ENCODE results near the gene CALR.

The CALR gene

GRCh38 chr19:12990853-12991252 lies 52.4 kb downstream of the CALR start (continued):
- TF ChIP-seq ZNF114 (tag by site-specific recombination; IDR thresholded peaks at IDR 0.05) (no peak), ZNF248 (tag by site-specific recombination; IDR thresholded peaks at IDR 0.05) (no peak), PRDM6 (tag by site-specific recombination; IDR thresholded peaks at IDR 0.05) (no peak), ZNF37A (tag by site-specific recombination; IDR thresholded peaks at IDR 0.05) (no peak), YY2 (tag by site-specific recombination; IDR thresholded peaks at IDR 0.05) (no peak), ZSCAN4 (tag by site-specific recombination; IDR thresholded peaks at IDR 0.05) (peak; percentile 83), KLF10 (tag by site-specific recombination; IDR thresholded peaks at IDR 0.05) (no peak), EGR2 (tag by site-specific recombination; IDR thresholded peaks at IDR 0.05; ENCODE audit: low read depth) (peak; percentile 80), TCF7L2 (IDR thresholded peaks at IDR 0.05; ENCODE audit: borderline replicate concordance, low read depth, low read length) (no peak), ZNF18 (tag by site-specific recombination; IDR thresholded peaks at IDR 0.05) (no peak), SP3 (tag by site-specific recombination; IDR thresholded peaks at IDR 0.05) (no peak), ZNF624 (tag by site-specific recombination; IDR thresholded peaks at IDR 0.05) (no peak), ZNF843 (tag by site-specific recombination; IDR thresholded peaks at IDR 0.05) (no peak), ZNF354C (tag by site-specific recombination; IDR thresholded peaks at IDR 0.05; ENCODE audit: borderline replicate concordance, low read depth) (no peak), ZFHX2 (tag by site-specific recombination; conservative IDR thresholded peaks at IDR 0.05) (peak; percentile 87), ZNF302 (tag by site-specific recombination; IDR thresholded peaks at IDR 0.05; ENCODE audit: low read depth) (no peak), IKZF3 (tag by site-specific recombination; IDR thresholded peaks at IDR 0.05) (no peak), SALL2 (tag by site-specific recombination; IDR thresholded peaks at IDR 0.05; ENCODE audit: borderline replicate concordance) (no peak), ZNF704 (tag by site-specific recombination; IDR thresholded peaks at IDR 0.05) (no peak), PATZ1 (tag by site-specific recombination; IDR thresholded peaks at IDR 0.05) (0 out of 2 replicates have a peak, but pooled peaks have one; percentile 15), ZNF558 (tag by site-specific recombination; IDR thresholded peaks at IDR 0.05) (no peak), ZNF391 (tag by site-specific recombination; IDR thresholded peaks at IDR 0.05; ENCODE audit: borderline replicate concordance, low read depth) (no peak), ZBTB48 (tag by site-specific recombination; IDR thresholded peaks at IDR 0.05) (0 out of 2 replicates have a peak, but pooled peaks have one; percentile 6), ZSCAN5A (tag by site-specific recombination; IDR thresholded peaks at IDR 0.05) (no peak), HOXC10 (CRISPR knock-in tag; IDR thresholded peaks at IDR 0.05) (no peak), ZNF362 (tag by site-specific recombination; IDR thresholded peaks at IDR 0.05) (no peak), ZNF837 (tag by site-specific recombination; IDR thresholded peaks at IDR 0.05) (no peak)
